BLaER1 (cell line): ENCODE data around the gene PNN.
"Not testable (repeated sequence)": the region's sequence is repeated elsewhere in the genome, so short reads cannot be mapped to it uniquely, and the experiment has no call there.

Source experiments
- H3K27ac ChIP-seq: shearing (Covaris generic); formaldehyde crosslinking; 2 replicates; pipeline ENCODE4 v1.8.1; 2022
- H3K27me3 ChIP-seq: shearing (Covaris generic); formaldehyde crosslinking; 2 replicates; pipeline ENCODE4 v1.8.1; 2022
- H3K36me3 ChIP-seq: shearing (Covaris generic); formaldehyde crosslinking; 2 replicates; pipeline ENCODE4 v1.8.1; 2022
- H3K4me1 ChIP-seq: shearing (Covaris generic); formaldehyde crosslinking; 2 replicates; pipeline ENCODE4 v1.8.1; 2022
- H3K4me2 ChIP-seq: shearing (Covaris generic); formaldehyde crosslinking; 2 replicates; pipeline ENCODE4 v1.8.1; 2022
- H3K4me3 ChIP-seq: shearing (Covaris generic); formaldehyde crosslinking; 2 replicates; pipeline ENCODE4 v1.8.1; 2022
- H3K9ac ChIP-seq: shearing (Covaris generic); formaldehyde crosslinking; 2 replicates; pipeline ENCODE4 v1.8.1; 2022
- H3K9me3 ChIP-seq: shearing (Covaris generic); formaldehyde crosslinking; 2 replicates; pipeline ENCODE4 v1.8.1; 2022
- H4K20me1 ChIP-seq: shearing (Covaris generic); formaldehyde crosslinking; 2 replicates; pipeline ENCODE4 v1.8.1; 2022
- Cebpa-rat ChIP-seq: shearing (Covaris generic); IDR thresholded peaks from 2 replicates; pipeline ENCODE4 v1.8.1; 2022

Gene PNN

DNA sequence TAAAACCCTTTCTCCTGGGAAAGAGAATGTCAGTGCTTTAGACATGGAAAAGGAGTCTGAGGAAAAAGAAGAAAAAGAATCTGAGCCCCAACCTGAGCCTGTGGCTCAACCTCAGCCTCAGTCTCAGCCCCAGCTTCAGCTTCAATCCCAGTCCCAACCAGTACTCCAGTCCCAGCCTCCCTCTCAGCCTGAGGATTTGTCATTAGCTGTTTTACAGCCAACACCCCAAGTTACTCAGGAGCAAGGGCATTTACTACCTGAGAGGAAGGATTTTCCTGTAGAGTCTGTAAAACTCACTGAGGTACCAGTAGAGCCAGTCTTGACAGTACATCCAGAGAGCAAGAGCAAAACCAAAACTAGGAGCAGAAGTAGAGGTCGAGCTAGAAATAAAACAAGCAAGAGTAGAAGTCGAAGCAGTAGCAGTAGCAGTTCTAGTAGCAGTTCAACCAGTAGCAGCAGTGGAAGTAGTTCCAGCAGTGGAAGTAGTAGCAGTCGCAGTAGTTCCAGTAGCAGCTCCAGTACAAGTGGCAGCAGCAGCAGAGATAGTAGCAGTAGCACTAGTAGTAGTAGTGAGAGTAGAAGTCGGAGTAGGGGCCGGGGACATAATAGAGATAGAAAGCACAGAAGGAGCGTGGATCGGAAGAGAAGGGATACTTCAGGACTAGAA lies 6.1 kb downstream of the PNN start:
- Histone ChIP-seq H3K9me3 (no peaks in the 10 kb centered on the region), H3K36me3 (peaks cover 95% of the 10 kb centered on the region), H3K4me2 (no peak overlapping the region)

DNA sequence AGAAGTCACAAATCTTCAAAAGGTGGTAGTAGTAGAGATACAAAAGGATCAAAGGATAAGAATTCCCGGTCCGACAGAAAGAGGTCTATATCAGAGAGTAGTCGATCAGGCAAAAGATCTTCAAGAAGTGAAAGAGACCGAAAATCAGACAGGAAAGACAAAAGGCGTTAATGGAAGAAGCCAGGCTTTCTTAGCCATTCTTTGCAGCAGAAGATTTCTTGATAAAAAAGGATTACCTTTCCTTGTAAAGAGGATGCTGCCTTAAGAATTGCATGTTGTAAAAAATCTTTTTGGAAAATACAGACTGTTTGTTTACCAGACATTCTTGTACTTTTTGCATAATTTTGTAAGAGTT lies 6.6 kb downstream of the PNN start:
- Histone ChIP-seq H3K4me2 (no peak overlapping the region), H3K9ac (no peak overlapping the region), H3K4me1 (peaks cover 15% of the 10 kb centered on the region), H3K27me3 (no peaks in the 10 kb centered on the region), H3K27ac (no peak overlapping the region), H3K36me3 (peaks cover 91% of the 10 kb centered on the region), H3K4me3 (no peak overlapping the region), H3K9me3 (no peaks in the 10 kb centered on the region), H4K20me1 (peaks cover 78% of the 10 kb centered on the region)
- TF ChIP-seq Cebpa-rat: no peak

More for the DNA sequence above, 6.1 kb downstream of the PNN start:
- Histone ChIP-seq H3K4me3 (no peak overlapping the region), H3K4me1 (peaks cover 20% of the 10 kb centered on the region), H3K27me3 (no peaks in the 10 kb centered on the region), H3K27ac (no peak overlapping the region), H4K20me1 (peaks cover 83% of the 10 kb centered on the region), H3K9ac (no peak overlapping the region)
- no peak for TF ChIP-seq Cebpa-rat

DNA sequence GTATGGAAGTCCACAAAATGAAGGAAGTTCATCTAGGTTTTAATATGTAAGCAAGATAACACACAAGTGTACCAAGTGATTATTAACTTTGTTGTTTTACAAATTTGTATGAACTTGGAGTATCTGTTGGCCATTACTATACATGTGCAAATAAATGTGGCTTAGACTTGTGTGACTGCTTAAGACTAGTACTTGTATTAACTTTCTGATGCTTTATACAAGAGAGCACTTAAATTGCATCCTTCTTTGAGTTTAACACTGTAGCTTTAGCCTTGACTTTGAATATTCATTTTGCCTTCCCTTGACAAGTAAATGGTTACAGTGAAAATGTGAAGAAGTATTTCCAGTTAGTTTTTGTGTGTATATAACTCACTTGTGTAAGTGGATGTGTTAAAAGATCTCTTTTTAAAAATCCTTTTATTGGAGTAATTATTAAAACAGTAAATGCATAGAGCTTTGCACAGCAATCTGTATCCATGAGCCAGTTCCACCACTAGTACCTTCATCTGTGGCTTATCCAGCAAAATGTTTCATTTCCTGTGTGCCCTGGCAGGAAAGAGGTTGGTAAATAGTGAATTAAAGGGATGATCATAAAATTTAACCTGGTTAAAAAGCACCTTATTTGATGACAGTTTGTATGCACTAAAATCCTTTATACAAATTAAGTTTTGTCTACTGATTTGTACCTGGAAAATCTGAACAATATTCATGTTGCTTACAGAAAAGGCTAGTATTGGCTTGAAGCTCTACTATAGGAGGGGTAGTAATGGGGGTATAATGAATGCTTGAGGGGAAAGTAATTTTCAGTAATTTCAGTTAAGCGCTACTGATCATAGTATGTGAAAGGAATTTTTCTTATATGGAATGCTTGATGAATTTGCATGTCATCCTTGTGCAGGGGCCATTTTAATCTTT lies 8.0 kb downstream of the PNN start:
- Histone ChIP-seq H3K36me3 (peaks cover 80% of the 10 kb centered on the region), H3K4me3 (no peak overlapping the region), H3K4me1 (peaks cover 5% of the 10 kb centered on the region), H3K9me3 (no peaks in the 10 kb centered on the region), H3K4me2 (no peak overlapping the region), H3K27ac (no peak overlapping the region), H3K9ac (no peak overlapping the region), H3K27me3 (no peaks in the 10 kb centered on the region), H4K20me1 (peaks cover 65% of the 10 kb centered on the region)
- TF ChIP-seq Cebpa-rat: no peak

DNA sequence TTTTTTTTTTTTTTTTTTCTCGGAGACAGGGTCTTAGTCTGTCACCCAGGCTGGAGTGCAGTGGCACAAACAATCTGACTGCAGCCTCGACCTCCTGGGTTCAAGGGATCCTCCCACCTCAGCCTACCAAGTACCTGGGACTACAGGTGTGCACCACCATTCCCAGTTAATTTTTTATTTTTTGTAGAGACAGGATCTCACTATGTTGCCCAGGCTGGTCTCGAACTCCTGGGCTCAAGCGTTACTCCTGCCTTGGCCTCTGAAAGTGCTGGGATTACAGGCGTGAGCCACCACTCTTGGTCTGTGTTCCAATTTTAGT lies 8.6 kb downstream of the PNN start:
- not testable (repeated sequence) for H3K9me3 ChIP-seq, H3K4me3 ChIP-seq, H3K4me2 ChIP-seq, H3K9ac ChIP-seq, H3K27ac ChIP-seq, H3K4me1 ChIP-seq, H3K27me3 ChIP-seq
- peaks cover 58% of the 10 kb centered on the region for H4K20me1 ChIP-seq
- H3K36me3 ChIP-seq: peaks cover 76% of the 10 kb centered on the region

DNA sequence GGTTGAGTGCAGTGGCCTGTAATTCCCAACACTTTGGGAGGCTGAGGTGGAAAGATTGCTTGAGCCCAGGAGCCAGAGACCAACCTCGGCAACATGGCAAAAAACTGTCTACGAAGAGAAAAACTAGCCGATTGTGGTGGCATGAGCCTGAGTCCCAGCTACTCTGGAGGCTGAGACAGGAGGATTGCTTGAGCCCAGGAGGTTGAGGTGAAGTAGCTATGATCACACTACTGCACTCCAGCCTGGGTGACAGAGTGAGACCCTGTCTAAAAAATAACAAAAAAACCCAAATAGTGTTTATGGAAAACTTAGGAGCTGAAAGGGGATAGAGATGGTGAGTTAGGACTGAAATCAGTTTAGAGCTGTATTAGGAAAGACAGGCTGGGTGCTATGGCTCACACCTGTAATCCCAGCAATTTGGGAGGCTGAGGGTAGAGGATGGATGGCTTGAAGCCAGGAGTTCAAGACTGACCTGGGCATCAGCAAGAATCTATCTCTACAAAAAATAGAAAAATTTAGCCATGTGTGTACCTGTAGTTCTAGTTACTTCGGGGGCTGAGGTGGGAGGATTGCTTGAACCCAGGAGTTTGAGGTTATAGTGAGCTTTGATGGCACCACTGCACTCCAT lies 9.7 kb downstream of the PNN start:
- Histone ChIP-seq H4K20me1 (peaks cover 47% of the 10 kb centered on the region), H3K4me3 (no peak overlapping the region), H3K9me3 (no peaks in the 10 kb centered on the region), H3K36me3 (peaks cover 65% of the 10 kb centered on the region), H3K27ac (no peak overlapping the region), H3K4me1 (peaks cover 5% of the 10 kb centered on the region; the same call in 1 of the 2 replicates), H3K27me3 (no peaks in the 10 kb centered on the region), H3K4me2 (no peak overlapping the region), H3K9ac (no peak overlapping the region)
- TF ChIP-seq Cebpa-rat: no peak

DNA sequence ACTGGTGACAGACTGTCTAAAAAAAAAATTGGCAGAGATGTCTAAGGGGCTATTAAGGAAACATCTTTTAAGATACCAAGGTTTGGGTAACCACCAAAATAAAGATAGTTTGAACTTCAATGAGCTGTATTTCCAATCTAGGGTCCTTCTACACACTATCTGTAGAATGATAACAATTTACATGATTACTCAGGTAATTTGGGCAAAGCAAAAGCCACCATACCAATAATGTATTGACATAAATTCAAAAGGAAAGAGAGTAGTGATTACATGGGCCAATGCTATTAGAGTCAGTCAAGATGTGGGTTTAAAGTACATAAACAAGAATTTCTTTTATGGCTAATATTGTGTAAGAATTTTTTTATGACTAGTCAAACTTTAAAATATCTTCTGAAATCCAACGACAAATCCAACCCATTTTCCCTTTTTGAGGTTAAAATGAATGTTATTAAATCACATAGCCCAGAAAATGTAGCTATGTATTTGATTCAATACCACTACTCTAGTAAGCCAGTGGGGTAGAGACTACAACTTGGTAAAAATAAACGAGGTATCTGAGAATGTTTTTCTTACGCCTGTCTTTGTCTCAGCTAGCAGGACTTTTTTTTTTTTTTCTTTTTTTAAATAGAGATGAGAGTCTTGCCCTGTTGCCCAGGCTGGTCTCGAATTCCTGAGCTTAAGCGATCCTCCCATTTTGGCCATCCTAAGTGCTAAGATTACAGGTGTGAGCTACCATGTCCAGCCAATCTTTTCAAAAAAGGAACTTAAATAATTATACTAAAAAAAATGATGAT lies 10.4 kb downstream of the PNN start:
- peaks cover 57% of the 10 kb centered on the region for H3K36me3 ChIP-seq
- H3K9ac ChIP-seq: no peak overlapping the region
- H4K20me1 ChIP-seq: peaks cover 40% of the 10 kb centered on the region
- peaks cover 3% of the 10 kb centered on the region; the same call in 1 of the 2 replicates for H3K4me1 ChIP-seq
- no peak overlapping the region for H3K4me3 ChIP-seq
- no peaks in the 10 kb centered on the region for H3K9me3 ChIP-seq
- H3K27me3 ChIP-seq: no peaks in the 10 kb centered on the region
- H3K4me2 ChIP-seq: no peak overlapping the region
- TF ChIP-seq Cebpa-rat: no peak
- H3K27ac ChIP-seq: no peak overlapping the region

DNA sequence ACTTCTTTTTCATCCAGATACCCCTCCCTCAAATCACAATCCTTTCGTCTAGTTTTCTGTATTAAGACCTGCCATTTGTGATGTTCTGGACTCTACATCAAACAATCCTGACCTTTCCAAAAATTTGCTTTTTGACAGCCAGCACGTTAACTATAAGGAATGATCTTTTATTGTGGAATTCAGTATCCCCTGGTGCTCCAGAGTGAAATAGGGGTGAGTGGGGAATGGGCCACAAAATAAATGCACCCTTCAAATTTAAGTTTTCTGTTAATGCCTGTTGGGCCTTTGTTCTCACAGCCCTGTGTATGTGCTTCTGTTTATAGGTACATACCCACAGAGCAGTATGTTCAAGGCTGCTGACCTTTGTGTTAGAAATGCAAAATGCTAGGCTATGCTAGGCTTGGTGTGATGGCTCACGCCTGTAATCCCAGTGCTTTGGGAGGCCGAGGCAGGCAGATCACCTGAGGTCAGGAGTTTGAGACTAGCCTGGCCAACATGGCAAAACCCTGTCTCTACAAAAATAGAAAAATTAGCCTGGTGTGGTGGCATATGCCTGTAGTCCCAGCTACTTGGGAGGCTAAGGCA lies 12.0 kb downstream of the PNN start:
- H3K9me3 ChIP-seq: no peaks in the 10 kb centered on the region
- H3K4me3 ChIP-seq: no peak overlapping the region
- TF ChIP-seq Cebpa-rat: no peak
- peaks cover 25% of the 10 kb centered on the region for H4K20me1 ChIP-seq
- H3K9ac ChIP-seq: no peak overlapping the region
- H3K4me1 ChIP-seq: no peaks in the 10 kb centered on the region
- H3K36me3 ChIP-seq: peaks cover 43% of the 10 kb centered on the region
- no peaks in the 10 kb centered on the region for H3K27me3 ChIP-seq
- no peak overlapping the region for H3K4me2 ChIP-seq
- no peak overlapping the region for H3K27ac ChIP-seq

DNA sequence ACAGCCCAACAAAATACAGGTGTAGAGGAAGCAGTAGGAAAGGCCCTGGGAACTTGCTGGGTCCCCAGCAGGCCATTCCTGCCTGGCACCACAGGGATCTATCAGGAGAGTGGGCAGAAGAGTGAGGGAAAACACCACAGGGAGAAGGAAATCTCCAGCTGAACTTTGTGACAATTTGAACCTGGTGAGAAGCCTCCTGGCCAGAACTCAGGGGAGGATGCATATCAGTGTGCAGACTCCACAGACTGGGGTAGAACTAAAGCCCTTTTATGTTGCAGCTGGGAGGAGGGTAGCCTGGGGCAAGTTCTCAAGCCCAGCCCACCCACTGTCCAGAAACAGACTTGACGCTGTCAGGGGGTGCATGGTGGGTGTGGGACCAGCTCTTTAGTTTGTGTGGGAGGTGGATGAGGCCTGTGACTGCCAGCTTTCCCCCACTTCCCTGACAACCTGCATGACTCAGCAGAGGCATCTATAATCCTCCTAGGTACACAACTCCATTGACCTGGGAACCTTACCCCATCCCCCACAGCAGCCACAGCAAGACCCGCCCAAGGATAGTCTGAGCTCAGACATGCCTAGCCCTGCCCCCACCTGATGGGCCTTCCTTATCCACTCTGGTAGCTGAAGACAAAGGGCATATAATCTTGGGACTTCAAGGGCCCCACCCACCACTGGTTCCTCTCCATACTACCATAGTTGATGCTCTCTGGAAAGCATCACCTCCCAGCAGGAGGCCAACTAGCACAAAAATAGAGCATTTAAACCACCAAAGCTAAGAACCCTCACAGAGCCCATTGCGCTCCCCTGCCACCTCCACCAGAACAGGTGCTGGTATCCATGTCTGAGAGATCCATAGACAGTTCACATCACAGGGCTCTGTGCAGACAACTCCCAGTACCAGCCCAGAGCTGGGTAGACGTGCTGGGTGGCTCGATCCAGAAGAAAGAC lies 28.9 kb downstream of the PNN start:
- TF ChIP-seq Cebpa-rat: no peak
- no peak overlapping the region for H3K27ac ChIP-seq
- H3K4me2 ChIP-seq: no peak overlapping the region
- no peaks in the 10 kb centered on the region for H4K20me1 ChIP-seq
- H3K9ac ChIP-seq: no peak overlapping the region
- H3K4me1 ChIP-seq: no peaks in the 10 kb centered on the region
- no peak overlapping the region for H3K4me3 ChIP-seq
- no peaks in the 10 kb centered on the region for H3K9me3 ChIP-seq
- no peaks in the 10 kb centered on the region for H3K36me3 ChIP-seq
- H3K27me3 ChIP-seq: no peaks in the 10 kb centered on the region

DNA sequence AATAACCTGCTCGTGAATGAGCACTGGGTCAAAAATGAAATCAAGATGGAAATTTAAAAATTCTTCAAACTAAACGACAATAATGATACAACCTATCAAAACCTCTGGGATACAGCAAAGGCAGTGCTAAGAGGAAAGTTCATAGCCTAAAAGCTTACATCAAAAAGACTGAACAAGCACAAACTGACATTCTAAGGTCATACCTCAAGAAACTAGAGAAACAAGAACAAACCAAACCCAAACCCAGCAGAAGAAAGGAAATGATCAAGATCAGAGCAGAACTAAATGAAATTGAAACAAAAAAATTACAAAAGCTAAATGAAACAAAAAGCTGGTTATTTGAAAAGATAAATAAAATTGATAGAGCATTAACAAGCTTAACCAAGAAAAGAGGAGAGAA lies 32.4 kb downstream of the PNN start:
- not testable (repeated sequence) for H3K27me3 ChIP-seq, H3K9me3 ChIP-seq, H3K27ac ChIP-seq, H4K20me1 ChIP-seq, H3K4me3 ChIP-seq, H3K4me2 ChIP-seq, H3K9ac ChIP-seq, H3K4me1 ChIP-seq, H3K36me3 ChIP-seq
